Gastrocnemius medialis (tissue), 4 donors: ENCODE measurements around the gene NFAT5.
"Not testable (repeated sequence)": the region's sequence is repeated elsewhere in the genome, so short reads cannot be mapped to it uniquely, and the experiment has no call there.

ENCODE experiments used
- CTCF ChIP-seq, 5 experiments: fragments of 450-650 bp in 3 of 5; fragments of 200-600 bp in 2 of 5; sonication (generic) in 2 of 5; IDR thresholded peaks in 4 of 5; conservative IDR thresholded peaks in 1 of 5; 1 replicate in 4 of 5; 2 replicates in 1 of 5; pipeline ENCODE4 v1.5.1; 2016 to 2019; ENCODE audit warnings: antibody characterized with exemption in 5 of 5, mild to moderate bottlenecking in 3 of 5, moderate library complexity in 3 of 5
- POLR2A ChIP-seq, 2 donors: fragments of 450-650 bp; IDR thresholded peaks; one replicate each; pipeline ENCODE4 v1.6.1; 2017; ENCODE audit warnings: antibody characterized with exemption in 2 of 2, mild to moderate bottlenecking in 2 of 2, moderate library complexity in 2 of 2

GRCh38 chr16:69578771-69579170 is 13.0 kb downstream of the NFAT5 start:
- not testable (repeated sequence) for TF ChIP-seq CTCF (IDR thresholded peaks at IDR 0.05 in 4 of 5, conservative IDR thresholded peaks at IDR 0.05 in 1 of 5); POLR2A (IDR thresholded peaks at IDR 0.05)
